Measurements from ENCODE around the gene ARHGEF12. TPM values are rescaled to one million over a fixed set of nuclear protein-coding genes. Genes with fewer than 3 reads are reported as not detected.
A peak's percentile ranks its signal among the peaks of the same experiment; 100 is the strongest.

The ARHGEF12 gene
- total RNA-seq, 2 experiments from 2014 or later: 15.4 to 16.5 TPM

- Mint-ChIP-seq H3K9me3 (no peaks in the 10 kb centered on the region), H3K4me3 (no peak overlapping the region), H3K4me1 (ENCODE audit: low read depth) (peaks cover 13% of the 10 kb centered on the region), H3K27me3 (ENCODE audit: low read depth) (no peaks in the 10 kb centered on the region), H3K36me3 (ENCODE audit: low read depth) (peaks cover 4% of the 10 kb centered on the region), H3K27ac (no peak overlapping the region)
- intact Hi-C loops (cut with micrococcal nuclease): no loop called here
- CTCF ChIA-PET: interaction anchor here (1.0 to 1.2 kb wide), 2 partner anchors 24 to 90 kb away, joined by 3 to 5 read pairs; no protein-coding TSS in a partner anchor
- DNase-seq: no peak
These were observed 88.7 kb downstream of the ARHGEF12 start for GRCh38 chr11:120424970-120425332.

- no peak overlapping the region for H3K4me3 Mint-ChIP-seq
- DNase-seq: no peak
- CTCF ChIA-PET: interaction anchor here (1.0 to 1.2 kb wide), 2 partner anchors 25 to 90 kb away, joined by 3 to 5 read pairs; no protein-coding TSS in a partner anchor
- H3K27me3 Mint-ChIP-seq (ENCODE audit: low read depth): no peaks in the 10 kb centered on the region
- peaks cover 13% of the 10 kb centered on the region for H3K4me1 Mint-ChIP-seq (ENCODE audit: low read depth)
- H3K36me3 Mint-ChIP-seq (ENCODE audit: low read depth): peaks cover 4% of the 10 kb centered on the region
- H3K9me3 Mint-ChIP-seq: no peaks in the 10 kb centered on the region
- H3K27ac Mint-ChIP-seq: no peak overlapping the region
- intact Hi-C loops (cut with micrococcal nuclease): no loop called here
These were observed 89.3 kb downstream of the ARHGEF12 start for GRCh38 chr11:120425527-120425926.

GRCh38 chr11:120430146-120430545, 93.9 kb downstream of the ARHGEF12 start:
- no peaks in the 10 kb centered on the region for H3K27me3 Mint-ChIP-seq (ENCODE audit: low read depth)
- H3K9me3 Mint-ChIP-seq: no peaks in the 10 kb centered on the region
- DNase-seq: no peak
- no peak overlapping the region for H3K4me3 Mint-ChIP-seq
- peaks cover 19% of the 10 kb centered on the region for H3K4me1 Mint-ChIP-seq (ENCODE audit: low read depth)
- intact Hi-C loops (cut with micrococcal nuclease): loop anchor here (5.0 kb wide), 1 partner anchor 193 kb away; no protein-coding TSS in a partner anchor
- H3K36me3 Mint-ChIP-seq (ENCODE audit: low read depth): peaks cover 6% of the 10 kb centered on the region
- CTCF ChIA-PET: no interaction called here
- no peak overlapping the region for H3K27ac Mint-ChIP-seq

DNA sequence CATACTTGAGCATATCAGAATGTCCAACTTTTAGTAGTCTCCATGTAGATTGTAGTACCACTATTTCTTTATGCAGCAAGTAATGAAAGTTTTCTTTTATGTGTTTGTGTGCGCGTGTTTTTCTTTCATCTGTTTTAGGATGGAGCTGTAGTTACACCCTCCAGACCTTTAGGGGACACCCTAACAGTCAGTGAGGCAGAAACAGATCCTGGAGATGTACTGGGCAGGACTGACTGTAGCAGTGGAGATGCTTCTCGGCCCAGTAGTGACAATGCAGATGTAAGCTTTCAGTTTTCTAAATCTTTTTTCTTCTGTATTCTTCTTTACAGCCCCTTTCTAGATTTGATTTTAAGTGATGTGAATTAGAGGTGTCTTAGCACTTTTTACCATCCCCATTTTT, 95.4 kb downstream of the ARHGEF12 start:
- CTCF ChIA-PET: interaction anchor here (0.6 kb wide), 1 partner anchor 135 kb away, joined by 3 read pairs; no protein-coding TSS in a partner anchor
- Mint-ChIP-seq H3K27me3 (ENCODE audit: low read depth) (no peaks in the 10 kb centered on the region), H3K4me1 (ENCODE audit: low read depth) (peaks cover 17% of the 10 kb centered on the region), H3K4me3 (no peak overlapping the region), H3K36me3 (ENCODE audit: low read depth) (peaks cover 4% of the 10 kb centered on the region), H3K27ac (peak overlapping the region; percentile 57), H3K9me3 (no peaks in the 10 kb centered on the region)
- intact Hi-C loops (cut with micrococcal nuclease): loop anchor here (1.0 to 5.0 kb wide), 3 partner anchors 87 to 194 kb away; partner anchors contain the start of gene ARHGEF12
- peak; percentile 18 for DNase-seq

DNA sequence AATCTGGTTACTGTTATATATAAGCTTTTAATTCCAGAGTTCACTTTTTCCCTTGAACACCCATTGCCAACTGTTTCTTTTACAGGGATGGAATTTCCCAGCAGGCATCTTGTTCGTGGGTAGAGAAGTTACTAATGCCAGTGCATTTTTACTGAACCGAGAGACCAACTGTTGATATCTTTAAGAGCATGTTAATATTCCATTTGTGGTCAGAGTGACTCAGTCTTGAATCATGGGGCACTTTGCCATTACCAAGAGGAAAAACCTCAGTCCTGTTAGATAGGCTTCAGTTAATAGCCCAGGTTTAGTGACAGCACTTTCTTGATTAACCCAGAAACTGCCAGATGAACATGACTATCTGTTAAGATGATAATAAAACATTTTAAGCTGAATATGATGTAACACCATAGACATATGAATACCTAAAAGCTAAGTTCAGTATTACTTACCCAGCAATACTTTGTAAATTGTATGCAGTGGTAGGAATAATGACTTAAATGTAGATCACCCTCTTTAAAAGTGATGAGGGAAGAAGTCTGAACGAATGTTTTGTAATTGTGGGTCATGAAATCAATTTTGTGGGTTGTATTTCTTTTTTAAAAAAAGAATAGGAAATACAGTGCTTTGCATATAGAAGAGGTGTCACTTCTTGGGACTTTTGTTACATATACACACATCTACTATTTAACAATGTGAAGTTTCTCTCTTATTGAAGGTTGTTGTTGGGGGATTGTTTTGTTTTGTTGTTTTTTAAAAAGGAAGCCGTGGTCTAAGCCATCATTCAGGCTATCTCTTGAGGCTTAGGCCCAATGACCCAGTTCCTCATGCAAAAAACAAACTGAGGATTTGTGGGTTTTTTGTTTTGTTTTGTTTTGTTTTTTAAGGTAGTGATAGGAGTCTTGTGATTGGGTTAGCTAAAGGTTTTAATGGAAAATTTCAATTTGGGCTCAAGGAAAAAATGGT, 96.1 kb downstream of the ARHGEF12 start:
- intact Hi-C loops (cut with micrococcal nuclease): loop anchor here (1.0 to 5.0 kb wide), 3 partner anchors 88 to 195 kb away; partner anchors contain the start of gene ARHGEF12
- Mint-ChIP-seq H3K4me3 (no peak overlapping the region), H3K27ac (peak overlapping the region; percentile 57), H3K36me3 (ENCODE audit: low read depth) (peaks cover 4% of the 10 kb centered on the region), H3K27me3 (ENCODE audit: low read depth) (no peaks in the 10 kb centered on the region), H3K4me1 (ENCODE audit: low read depth) (peaks cover 17% of the 10 kb centered on the region), H3K9me3 (no peaks in the 10 kb centered on the region)
- CTCF ChIA-PET: interaction anchor here (0.6 to 0.7 kb wide), 2 partner anchors 31 to 135 kb away, joined by 3 read pairs; no protein-coding TSS in a partner anchor
- peak; percentile 30 for DNase-seq

- Mint-ChIP-seq H3K27ac (no peak overlapping the region), H3K36me3 (ENCODE audit: low read depth) (peaks cover 15% of the 10 kb centered on the region), H3K9me3 (no peaks in the 10 kb centered on the region), H3K27me3 (ENCODE audit: low read depth) (no peaks in the 10 kb centered on the region), H3K4me1 (ENCODE audit: low read depth) (no peaks in the 10 kb centered on the region), H3K4me3 (no peak overlapping the region)
- intact Hi-C loops (cut with micrococcal nuclease): no loop called here
- no peak for DNase-seq
- CTCF ChIA-PET: interaction anchor here (1.7 kb wide), 1 partner anchor 107 kb away, joined by 5 read pairs; no protein-coding TSS in a partner anchor
These were observed 105.4 kb downstream of the ARHGEF12 start for GRCh38 chr11:120441592-120441991.

- Mint-ChIP-seq H3K27me3 (ENCODE audit: low read depth) (no peaks in the 10 kb centered on the region), H3K4me1 (ENCODE audit: low read depth) (no peaks in the 10 kb centered on the region), H3K27ac (no peak overlapping the region), H3K4me3 (no peak overlapping the region), H3K9me3 (no peaks in the 10 kb centered on the region), H3K36me3 (ENCODE audit: low read depth) (peaks cover 18% of the 10 kb centered on the region)
- no peak for DNase-seq
- CTCF ChIA-PET: no interaction called here
- intact Hi-C loops (cut with micrococcal nuclease): no loop called here
These were observed 105.8 kb downstream of the ARHGEF12 start for GRCh38 chr11:120442031-120442430.

DNA sequence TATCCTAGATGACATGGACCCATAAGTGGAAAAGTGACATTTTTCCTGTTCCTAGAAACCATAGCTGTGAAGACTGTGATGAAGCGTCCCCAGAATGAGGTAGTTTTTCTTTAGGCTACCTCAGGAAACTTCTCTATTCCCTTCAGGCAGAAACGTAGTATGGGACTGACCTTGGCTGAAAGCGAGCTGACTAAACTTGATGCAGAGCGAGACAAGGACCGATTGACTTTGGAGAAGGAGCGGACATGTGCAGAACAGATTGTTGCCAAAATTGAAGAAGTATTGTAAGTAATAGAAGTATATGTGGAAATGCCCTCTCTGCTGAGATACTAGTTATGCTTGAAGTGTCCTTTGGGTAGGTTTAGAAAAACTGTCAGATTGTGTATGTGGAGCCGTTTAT, 110.6 kb downstream of the ARHGEF12 start:
- no peaks in the 10 kb centered on the region for H3K27me3 Mint-ChIP-seq (ENCODE audit: low read depth)
- H3K36me3 Mint-ChIP-seq (ENCODE audit: low read depth): peaks cover 39% of the 10 kb centered on the region
- no peaks in the 10 kb centered on the region for H3K4me1 Mint-ChIP-seq (ENCODE audit: low read depth)
- intact Hi-C loops (cut with micrococcal nuclease): no loop called here
- no peak overlapping the region for H3K27ac Mint-ChIP-seq
- CTCF ChIA-PET: no interaction called here
- H3K4me3 Mint-ChIP-seq: no peak overlapping the region
- DNase-seq: no peak
- no peaks in the 10 kb centered on the region for H3K9me3 Mint-ChIP-seq

- H3K4me1 Mint-ChIP-seq (ENCODE audit: low read depth): no peaks in the 10 kb centered on the region
- CTCF ChIA-PET: no interaction called here
- intact Hi-C loops (cut with micrococcal nuclease): no loop called here
- peaks cover 43% of the 10 kb centered on the region for H3K36me3 Mint-ChIP-seq (ENCODE audit: low read depth)
- no peak for DNase-seq
- no peak overlapping the region for H3K27ac Mint-ChIP-seq
- no peaks in the 10 kb centered on the region for H3K27me3 Mint-ChIP-seq (ENCODE audit: low read depth)
- no peak overlapping the region for H3K4me3 Mint-ChIP-seq
- H3K9me3 Mint-ChIP-seq: no peaks in the 10 kb centered on the region
These were observed 112.0 kb downstream of the ARHGEF12 start for GRCh38 chr11:120448240-120448639.

DNA sequence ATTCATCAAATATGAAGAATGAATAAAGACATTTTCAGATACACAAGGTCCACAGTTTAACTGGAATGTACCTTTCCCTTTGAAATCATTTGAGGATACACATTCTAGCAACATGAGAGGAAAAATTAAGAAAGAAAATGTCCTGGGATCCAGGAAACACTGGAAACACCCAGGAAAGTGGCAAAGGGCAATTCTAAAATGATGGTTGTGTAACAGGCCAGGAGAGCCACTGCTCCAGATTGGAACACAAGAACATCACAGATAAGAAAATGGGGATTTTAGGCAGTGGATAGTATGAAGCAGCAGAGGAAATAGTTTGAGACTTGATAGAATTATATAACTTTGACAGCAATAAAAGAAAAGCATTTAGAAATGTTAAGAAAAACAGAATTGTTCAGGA, 119.3 kb downstream of the ARHGEF12 start:
- Mint-ChIP-seq H3K9me3 (no peaks in the 10 kb centered on the region), H3K4me1 (ENCODE audit: low read depth) (no peaks in the 10 kb centered on the region), H3K27ac (no peak overlapping the region), H3K27me3 (ENCODE audit: low read depth) (no peaks in the 10 kb centered on the region), H3K4me3 (no peak overlapping the region), H3K36me3 (ENCODE audit: low read depth) (peaks cover 24% of the 10 kb centered on the region)
- intact Hi-C loops (cut with micrococcal nuclease): no loop called here
- CTCF ChIA-PET: no interaction called here
- no peak for DNase-seq

DNA sequence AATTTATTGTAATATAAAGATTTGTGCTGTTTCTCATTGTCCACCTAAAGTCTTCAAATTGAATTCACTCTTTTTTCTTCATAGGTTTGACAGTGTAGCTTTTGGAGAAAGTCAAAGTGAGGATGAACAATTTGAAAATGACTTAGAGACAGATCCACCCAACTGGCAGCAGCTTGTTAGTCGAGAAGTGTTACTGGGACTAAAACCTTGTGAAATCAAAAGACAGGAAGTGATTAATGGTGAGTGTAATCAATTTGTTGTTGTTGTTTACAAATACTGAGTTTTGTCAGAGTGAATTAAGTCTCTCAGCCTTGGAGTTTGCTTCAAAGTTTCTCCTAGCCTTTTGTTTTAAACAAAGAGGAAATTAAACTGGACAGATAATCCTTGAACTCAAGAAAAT, 121.8 kb downstream of the ARHGEF12 start:
- CTCF ChIA-PET: no interaction called here
- H3K36me3 Mint-ChIP-seq (ENCODE audit: low read depth): peaks cover 25% of the 10 kb centered on the region

GRCh38 chr11:120462825-120463224, 126.6 kb downstream of the ARHGEF12 start:
- Mint-ChIP-seq H3K36me3 (ENCODE audit: low read depth) (peaks cover 34% of the 10 kb centered on the region), H3K27ac (no peak overlapping the region), H3K4me3 (no peak overlapping the region), H3K4me1 (ENCODE audit: low read depth) (no peaks in the 10 kb centered on the region), H3K9me3 (no peaks in the 10 kb centered on the region), H3K27me3 (ENCODE audit: low read depth) (no peaks in the 10 kb centered on the region)
- CTCF ChIA-PET: no interaction called here
- intact Hi-C loops (cut with micrococcal nuclease): no loop called here
- DNase-seq: no peak

More for the DNA sequence above, 121.8 kb downstream of the ARHGEF12 start:
- H3K4me1 Mint-ChIP-seq (ENCODE audit: low read depth): no peaks in the 10 kb centered on the region
- H3K9me3 Mint-ChIP-seq: no peaks in the 10 kb centered on the region
- no peak overlapping the region for H3K4me3 Mint-ChIP-seq
- intact Hi-C loops (cut with micrococcal nuclease): no loop called here
- no peak for DNase-seq
- H3K27ac Mint-ChIP-seq: no peak overlapping the region
- no peaks in the 10 kb centered on the region for H3K27me3 Mint-ChIP-seq (ENCODE audit: low read depth)

Measured in activated naive CD4-positive, alpha-beta T cell treated with anti-CD3 and anti-CD28 coated beads for 36 hours (primary cell).